Mesodermal cell (in vitro differentiated cells): ENCODE measurements around the gene PIK3R5.
A peak's percentile ranks its signal among the peaks of the same experiment; 100 is the strongest.
"Not testable (repeated sequence)": the region's sequence is repeated elsewhere in the genome, so short reads cannot be mapped to it uniquely, and the experiment has no call there.

Source experiments
- H3K27ac ChIP-seq: 2 replicates; pipeline ENCODE4 v1.7.0; 2013; ENCODE audit warnings: mild to moderate bottlenecking, low read depth, low read length, moderate library complexity; ENCODE audit not compliant: severe bottlenecking
- H3K36me3 ChIP-seq: 2 replicates; pipeline ENCODE4 v1.7.1; 2013; ENCODE audit warnings: mild to moderate bottlenecking, low read length, moderate library complexity; ENCODE audit not compliant: control insufficient read depth, insufficient read depth
- H3K4me1 ChIP-seq: one replicate; pipeline ENCODE4 v1.7.1; 2013; ENCODE audit warnings: mild to moderate bottlenecking, low read length; ENCODE audit not compliant: insufficient read depth, control insufficient read depth, poor library complexity, severe bottlenecking
- H3K4me3 ChIP-seq: 2 replicates; pipeline ENCODE4 v1.7.0; 2013; ENCODE audit warnings: low read length, control low read depth, mild to moderate bottlenecking; ENCODE audit not compliant: insufficient read depth, poor library complexity, severe bottlenecking; ENCODE audit errors: extremely low read depth
- H3K9me3 ChIP-seq: 2 replicates; pipeline ENCODE4 v1.7.1; 2013; ENCODE audit warnings: mild to moderate bottlenecking, low read length, moderate library complexity; ENCODE audit not compliant: control insufficient read depth
- WGBS, 2 experiments: methylation state at CpG; one replicate each; pipeline ENCODE4 v1.1.5; 2013; ENCODE audit warnings: missing lambda C conversion rate in 2 of 2; ENCODE audit not compliant: insufficient coverage in 2 of 2; 5-methylcytosine and 5-hydroxymethylcytosine counted together

The PIK3R5 gene

DNA sequence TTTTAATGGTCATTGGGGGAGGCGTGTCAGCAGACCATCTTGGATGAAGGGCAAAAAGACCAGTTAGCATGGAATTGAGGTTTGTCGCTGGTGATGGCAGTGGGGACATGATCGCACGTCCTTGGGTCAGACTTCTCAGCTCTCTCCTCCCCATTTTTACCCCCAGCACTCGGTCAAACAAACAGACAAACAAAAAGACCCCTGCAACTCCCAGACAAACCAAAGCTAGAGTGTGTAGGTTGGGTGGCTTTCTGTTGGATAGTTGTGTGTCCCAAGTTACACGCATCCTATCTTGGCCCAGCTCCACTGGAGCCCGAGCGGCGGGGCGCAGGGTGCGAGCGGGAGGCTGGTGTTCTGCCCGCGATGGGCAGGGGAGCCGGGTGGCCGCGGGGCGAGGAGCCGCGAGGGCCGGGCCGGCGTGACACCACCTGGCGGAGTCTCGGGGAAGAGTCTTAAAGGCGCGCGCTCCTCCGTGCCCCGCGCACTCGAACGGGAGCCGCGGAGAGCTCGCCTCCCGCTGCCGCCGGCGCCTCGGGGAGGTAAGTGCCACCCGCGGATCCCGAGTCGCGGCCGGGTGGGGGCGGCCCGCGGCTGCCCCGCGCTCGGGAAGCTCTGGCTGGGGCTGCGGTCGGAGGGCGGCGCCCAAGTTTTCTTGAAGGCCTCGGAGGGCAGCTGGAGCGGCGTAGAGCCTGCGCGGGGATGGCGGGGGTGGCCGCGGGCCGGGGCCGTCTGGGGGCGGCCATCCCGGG, 37.3 kb upstream of the PIK3R5 start:
- Histone ChIP-seq H3K36me3 (no peaks in the 10 kb centered on the region), H3K27ac (no peak overlapping the region), H3K4me1 (no peaks in the 10 kb centered on the region), H3K9me3 (peaks cover 4% of the 10 kb centered on the region), H3K4me3 (peak overlapping the region; percentile 28)
- 1 to 2% methylated on average over 47 to 63 of the region's 69 CpGs for WGBS, 2 experiments

DNA sequence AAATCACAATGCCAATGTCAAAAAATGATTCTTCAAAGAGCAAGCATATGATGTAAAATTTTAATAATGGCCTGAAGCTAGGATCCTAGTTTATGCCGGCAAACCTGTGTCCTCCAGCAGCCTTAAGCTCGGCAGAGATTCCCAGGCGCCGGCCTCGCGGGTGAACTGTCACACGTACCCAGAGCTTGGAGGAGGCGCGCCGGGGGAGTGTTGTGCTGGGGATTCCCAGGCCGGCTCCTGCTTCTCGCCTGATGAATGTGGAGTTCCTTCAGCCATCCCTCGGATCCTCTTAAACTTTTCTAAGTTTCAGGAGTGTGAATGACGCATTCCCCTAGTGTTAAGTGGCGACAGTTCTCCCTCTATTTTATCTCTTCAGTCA, 36.7 kb upstream of the PIK3R5 start:
- 10 to 15% methylated on average over 10 to 11 of the region's 15 CpGs for WGBS, 2 experiments
- H3K27ac ChIP-seq: no peak overlapping the region
- H3K36me3 ChIP-seq: no peaks in the 10 kb centered on the region
- H3K4me1 ChIP-seq: no peaks in the 10 kb centered on the region
- H3K9me3 ChIP-seq: peaks cover 4% of the 10 kb centered on the region
- H3K4me3 ChIP-seq: no peak overlapping the region

DNA sequence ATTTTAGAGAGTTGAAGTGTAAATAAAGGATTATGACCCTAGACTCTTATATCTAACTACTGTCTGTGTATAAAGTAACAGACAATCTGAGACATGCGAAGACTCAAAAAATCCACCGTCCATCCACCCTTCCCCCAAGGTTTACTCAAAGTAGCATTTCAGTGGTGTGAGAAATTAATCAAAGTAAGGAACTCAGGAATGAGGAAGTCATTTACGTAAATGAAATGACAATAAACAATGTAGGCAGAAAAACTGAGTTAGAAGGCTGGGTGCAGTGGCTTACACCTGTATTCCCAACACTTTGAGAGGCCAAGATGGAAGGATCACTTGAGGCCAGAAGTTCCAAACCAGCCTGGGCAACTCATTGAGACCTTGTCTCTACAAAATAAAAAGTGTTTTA, 36.1 kb upstream of the PIK3R5 start:
- Histone ChIP-seq H3K4me3 (no peak overlapping the region), H3K27ac (no peak overlapping the region), H3K9me3 (peaks cover 4% of the 10 kb centered on the region), H3K36me3 (no peaks in the 10 kb centered on the region), H3K4me1 (no peaks in the 10 kb centered on the region)
- WGBS, 2 experiments: 77 to 83% methylated on average over 1 of the region's 3 CpGs

DNA sequence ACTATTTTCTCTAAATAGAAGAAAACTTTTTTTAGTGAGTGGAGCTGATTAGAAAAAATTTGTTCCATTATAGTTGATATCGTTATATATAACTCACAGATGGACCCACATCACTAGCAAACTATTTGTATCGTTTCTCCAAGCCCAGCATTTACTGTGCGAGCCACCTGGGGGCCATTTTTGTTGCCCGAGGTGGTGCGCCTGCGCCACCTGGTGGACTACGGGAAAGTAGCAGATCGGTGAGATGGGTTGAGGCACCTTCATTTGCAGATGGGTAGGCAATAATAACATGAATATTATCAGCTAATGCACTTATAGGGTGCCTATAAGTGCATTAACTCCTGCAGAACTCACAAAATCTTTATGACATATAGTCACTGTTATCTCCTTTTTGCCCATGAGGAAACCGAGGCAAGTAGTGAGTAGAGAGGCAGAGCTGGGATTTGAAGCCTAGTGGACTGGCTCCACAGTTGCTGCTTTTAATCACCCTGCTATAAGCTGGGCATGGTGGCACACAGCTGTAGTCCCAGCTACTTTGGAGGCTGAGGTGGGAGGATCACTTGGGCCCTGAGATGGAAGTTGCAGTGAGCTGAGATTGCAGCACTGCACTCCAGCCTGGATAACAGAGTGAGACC, 32.6 kb upstream of the PIK3R5 start:
- Histone ChIP-seq H3K4me1 (no peaks in the 10 kb centered on the region), H3K9me3 (peaks cover 4% of the 10 kb centered on the region), H3K27ac (no peak overlapping the region), H3K36me3 (no peaks in the 10 kb centered on the region), H3K4me3 (no peak overlapping the region)
- WGBS, 2 experiments: 44% methylated on average over 1 of the region's 9 CpGs; no CpG with 5 or more reads in 1 of the 2 experiments

DNA sequence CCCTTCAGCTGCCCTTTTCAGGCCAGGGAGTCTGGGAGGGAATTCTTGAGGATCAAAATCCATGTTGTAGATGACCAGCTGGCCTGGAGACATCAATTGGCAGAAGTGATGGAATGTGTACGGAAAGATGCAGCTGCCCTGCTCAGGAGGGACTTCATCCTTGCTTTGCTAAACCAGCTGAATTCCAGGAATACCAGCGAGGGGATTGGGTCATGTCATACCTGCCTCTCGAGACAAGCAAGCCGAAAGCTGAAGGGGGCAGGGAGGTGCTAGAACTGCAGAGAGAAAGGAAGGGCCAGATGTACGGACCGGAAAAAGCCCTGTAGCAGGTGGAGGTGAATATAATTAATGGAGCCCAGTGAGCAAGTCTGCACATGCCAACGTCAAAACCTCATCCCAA, 30.2 kb upstream of the PIK3R5 start:
- no peak overlapping the region for H3K4me3 ChIP-seq
- no peak overlapping the region for H3K27ac ChIP-seq
- peaks cover 4% of the 10 kb centered on the region for H3K9me3 ChIP-seq
- WGBS, 2 experiments: 59 to 63% methylated on average over 4 of the region's 7 CpGs
- no peaks in the 10 kb centered on the region for H3K4me1 ChIP-seq
- H3K36me3 ChIP-seq: no peaks in the 10 kb centered on the region

DNA sequence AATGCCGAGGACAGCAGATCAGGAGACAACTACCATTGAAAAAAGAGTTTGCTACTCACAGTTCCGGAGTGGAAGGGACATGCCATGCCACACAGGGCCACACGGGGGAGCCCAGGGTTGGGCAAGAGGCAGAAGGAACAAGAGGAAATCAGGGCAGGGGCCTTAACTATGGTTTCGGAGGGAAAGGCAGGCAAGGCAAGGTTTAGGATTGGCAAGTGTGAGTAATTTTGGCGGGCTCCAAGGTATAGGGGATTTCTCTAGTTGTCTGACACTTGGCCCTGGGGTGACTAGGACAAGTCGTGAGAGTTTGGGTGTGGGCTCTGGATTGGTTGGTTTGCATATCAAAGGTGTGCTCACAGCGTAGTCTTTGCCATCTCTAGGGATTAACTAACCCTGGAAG, 28.8 kb upstream of the PIK3R5 start:
- H3K27ac ChIP-seq: no peak overlapping the region
- WGBS, 2 experiments: 33 to 49% methylated on average over 4 to 5 of the region's 7 CpGs
- H3K4me1 ChIP-seq: no peaks in the 10 kb centered on the region
- no peaks in the 10 kb centered on the region for H3K36me3 ChIP-seq
- no peaks in the 10 kb centered on the region for H3K9me3 ChIP-seq
- H3K4me3 ChIP-seq: no peak overlapping the region

DNA sequence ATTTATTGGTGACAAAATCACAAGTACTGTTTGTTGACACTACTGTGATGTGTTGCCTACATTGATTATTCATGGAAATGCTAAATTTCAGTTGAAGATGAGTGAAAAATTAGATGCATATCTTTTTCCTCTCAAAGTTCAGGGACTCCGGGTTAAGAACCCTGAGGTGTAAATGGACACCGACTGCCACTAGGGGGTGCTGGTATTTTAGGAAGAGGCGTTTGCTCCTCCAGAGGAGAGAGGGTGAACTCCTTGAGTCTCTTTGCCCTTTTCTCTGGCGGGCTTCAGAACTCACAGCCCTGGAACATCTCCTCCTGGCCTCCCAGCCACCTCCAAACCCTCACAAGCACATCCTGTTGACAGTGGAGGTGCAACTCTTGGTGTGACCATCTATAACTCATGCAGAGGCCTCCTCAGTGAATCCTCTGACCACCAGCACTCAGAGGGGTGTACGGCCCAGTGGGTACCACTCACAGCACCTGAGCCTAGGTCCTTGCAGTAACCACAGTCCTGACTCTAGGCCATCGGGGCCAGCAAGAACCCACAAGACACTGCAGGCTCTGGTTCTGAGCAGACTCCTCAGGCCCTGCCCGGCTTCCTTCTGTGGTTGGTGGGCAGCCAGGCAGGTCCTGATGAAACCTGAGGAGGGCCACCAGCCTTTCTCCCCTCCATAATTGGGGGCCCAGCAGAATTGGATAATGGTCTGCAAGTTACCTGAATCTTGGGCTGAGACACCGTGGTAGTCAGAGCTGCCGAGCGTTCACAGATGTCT, 26.2 kb upstream of the PIK3R5 start:
- 67 to 79% methylated on average over 4 to 6 of the region's 10 CpGs for WGBS, 2 experiments
- H3K4me1 ChIP-seq: no peaks in the 10 kb centered on the region

DNA sequence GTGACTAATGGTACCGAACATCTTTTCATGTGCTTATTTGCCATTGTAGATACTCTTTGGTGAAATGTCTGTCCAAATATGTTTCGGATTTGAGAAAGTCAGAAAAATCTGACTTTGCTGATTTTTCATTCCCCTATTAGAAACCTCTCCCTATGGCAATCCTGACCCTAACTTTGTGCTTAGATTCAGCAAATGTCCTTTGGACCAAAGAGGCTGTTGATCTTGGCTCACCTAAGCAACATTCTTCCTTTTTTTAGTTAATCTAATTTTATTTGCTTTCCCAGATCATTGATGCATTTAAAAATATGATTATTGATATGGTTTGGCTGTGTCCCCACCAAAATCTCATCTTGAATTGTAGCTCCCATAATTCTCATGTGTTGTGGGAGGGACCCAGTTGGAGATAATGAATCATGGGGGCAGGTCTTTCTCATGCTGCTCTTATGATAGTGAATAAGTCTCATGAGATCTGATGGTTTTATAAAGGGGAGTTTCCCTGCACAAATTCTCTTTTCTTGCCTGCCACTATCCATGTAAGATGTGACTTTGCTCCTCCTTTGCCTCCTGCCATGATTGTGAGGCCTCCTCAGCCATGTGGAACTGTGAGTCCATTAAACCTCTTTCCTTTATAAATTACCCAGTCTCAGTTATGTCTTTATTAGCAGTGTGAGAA, 22.9 kb upstream of the PIK3R5 start:
- H3K9me3 ChIP-seq, H3K36me3 ChIP-seq, H3K4me3 ChIP-seq, H3K4me1 ChIP-seq, H3K27ac ChIP-seq: not testable (repeated sequence)
- WGBS, 2 experiments: 86 to 100% methylated on average over 1 of the region's 2 CpGs

More for the DNA sequence above, 26.2 kb upstream of the PIK3R5 start:
- no peak overlapping the region for H3K4me3 ChIP-seq
- H3K27ac ChIP-seq: no peak overlapping the region
- no peaks in the 10 kb centered on the region for H3K36me3 ChIP-seq
- H3K9me3 ChIP-seq: peaks cover 6% of the 10 kb centered on the region

DNA sequence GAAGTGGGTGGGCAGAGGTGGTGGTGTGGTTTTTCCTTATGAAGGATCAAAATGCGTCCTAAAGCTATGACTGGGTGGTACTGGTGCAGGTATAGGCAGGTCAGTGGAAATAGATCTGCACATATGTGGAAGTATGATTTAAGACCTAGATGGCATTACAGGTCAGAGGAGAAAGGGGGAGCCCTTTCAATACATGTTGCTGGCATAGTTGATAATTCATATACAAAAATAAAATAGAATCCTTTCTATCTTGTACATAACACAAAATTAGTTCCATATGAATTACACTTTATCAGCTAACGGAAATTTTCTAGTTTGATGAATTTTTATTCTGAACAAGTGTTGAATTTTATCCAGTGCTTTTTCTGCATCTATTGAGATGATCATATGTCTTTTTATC, 20.8 kb upstream of the PIK3R5 start:
- 94 to 100% methylated on average over 1 of the region's 2 CpGs for WGBS, 2 experiments
- no peak overlapping the region for H3K4me3 ChIP-seq
- peaks cover 6% of the 10 kb centered on the region for H3K9me3 ChIP-seq

DNA sequence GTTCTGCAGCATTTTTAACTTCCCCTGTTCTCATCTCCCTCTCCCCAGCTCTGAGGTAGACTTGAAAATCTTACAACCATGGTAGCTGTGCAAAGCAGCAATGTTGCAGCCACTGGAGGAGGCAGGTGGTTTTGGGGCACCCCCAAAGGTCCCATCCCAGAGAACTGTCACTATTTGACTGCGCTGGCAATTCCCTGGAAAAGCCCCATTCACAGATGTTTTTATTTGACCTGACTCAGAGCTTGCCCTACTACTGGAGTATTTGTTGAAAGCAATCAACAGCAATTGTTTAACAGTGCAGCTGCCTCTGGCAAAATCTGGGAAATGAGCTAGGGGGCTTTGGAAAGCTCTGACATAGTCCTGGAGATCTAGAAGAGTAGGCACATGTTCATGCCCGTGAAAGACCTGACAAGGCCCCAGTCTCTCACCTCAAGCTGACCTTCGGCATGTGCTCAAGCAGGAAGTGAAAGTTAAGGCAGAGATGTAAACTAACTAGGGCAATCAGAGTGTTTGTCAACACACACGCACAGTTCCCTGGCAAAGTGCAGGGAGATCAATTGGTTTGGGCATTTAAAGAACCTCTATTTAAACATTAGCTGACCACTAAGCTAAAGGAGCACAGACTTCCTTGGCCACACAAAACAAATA, 19.7 kb upstream of the PIK3R5 start:
- 79 to 85% methylated on average over 2 to 4 of the region's 4 CpGs for WGBS, 2 experiments
- no peak overlapping the region for H3K27ac ChIP-seq
- H3K9me3 ChIP-seq: peaks cover 6% of the 10 kb centered on the region

More for the DNA sequence above, 20.8 kb upstream of the PIK3R5 start:
- H3K27ac ChIP-seq: no peak overlapping the region
- no peaks in the 10 kb centered on the region for H3K4me1 ChIP-seq
- no peaks in the 10 kb centered on the region for H3K36me3 ChIP-seq

More for the DNA sequence above, 19.7 kb upstream of the PIK3R5 start:
- no peaks in the 10 kb centered on the region for H3K4me1 ChIP-seq
- no peaks in the 10 kb centered on the region for H3K36me3 ChIP-seq
- no peak overlapping the region for H3K4me3 ChIP-seq
